DOHH2 (cell line): ENCODE data around the gene THOC2.
A peak's percentile ranks its signal among the peaks of the same experiment; 100 is the strongest.
"Not testable (repeated sequence)": the region's sequence is repeated elsewhere in the genome, so short reads cannot be mapped to it uniquely, and the experiment has no call there.

Experiments
- H3F3A ChIP-seq: fragments of 200-600 bp; sonication (generic), shearing (Covaris generic); 2 replicates; pipeline ENCODE4 v1.6.0; 2016; ENCODE audit warnings: antibody characterized with exemption, mild to moderate bottlenecking; ENCODE audit not compliant: control insufficient read depth, insufficient read depth
- H3K27ac ChIP-seq: fragments of 200-600 bp; sonication (generic); 2 replicates; pipeline ENCODE4 v1.5.1; 2014; ENCODE audit warnings: low read depth, mild to moderate bottlenecking, low read length, moderate library complexity
- H3K27me3 ChIP-seq: fragments of 200-600 bp; sonication (generic); 2 replicates; pipeline ENCODE4 v1.6.1; 2014; ENCODE audit warnings: mild to moderate bottlenecking, low read length, mixed read lengths; ENCODE audit not compliant: control insufficient read depth
- H3K36me3 ChIP-seq: fragments of 200-600 bp; sonication (generic); 2 replicates; pipeline ENCODE4 v1.6.1; 2014; ENCODE audit warnings: mild to moderate bottlenecking, low read length, moderate library complexity, mixed read lengths; ENCODE audit not compliant: control insufficient read depth
- H3K4me1 ChIP-seq: fragments of 200-600 bp; sonication (generic); 2 replicates; pipeline ENCODE4 v1.6.1; 2014; ENCODE audit warnings: mild to moderate bottlenecking, low read length, mixed read lengths; ENCODE audit not compliant: control insufficient read depth
- H3K4me2 ChIP-seq: fragments of 200-600 bp; sonication (generic); 2 replicates; pipeline ENCODE4 v1.6.0; 2014; ENCODE audit warnings: mild to moderate bottlenecking, low read length, moderate library complexity
- H3K4me3 ChIP-seq: fragments of 200-600 bp; sonication (generic); 2 replicates; pipeline ENCODE4 v1.5.1; 2014; ENCODE audit warnings: mild to moderate bottlenecking, low read length, mixed read lengths
- H3K79me2 ChIP-seq: fragments of 200-600 bp; sonication (generic); 2 replicates; pipeline ENCODE4 v1.6.1; 2014; ENCODE audit warnings: mild to moderate bottlenecking, low read length, mixed read lengths; ENCODE audit not compliant: control insufficient read depth
- H3K9me2 ChIP-seq: fragments of 200-600 bp; sonication (generic); replicated peaks from 2 replicates; pipeline ENCODE4 v1.6.1; 2014; ENCODE audit warnings: mild to moderate bottlenecking, low read length, mixed read lengths; ENCODE audit not compliant: control insufficient read depth
- H3K9me3 ChIP-seq: fragments of 200-600 bp; sonication (generic); 2 replicates; pipeline ENCODE4 v1.6.1; 2014; ENCODE audit warnings: antibody characterized with exemption, low read length, mixed read lengths; ENCODE audit not compliant: control insufficient read depth, insufficient read depth
- H4K20me1 ChIP-seq: fragments of 200-600 bp; sonication (generic); 2 replicates; pipeline ENCODE4 v1.6.0; 2014; ENCODE audit warnings: low read depth, mild to moderate bottlenecking, antibody characterized with exemption, low read length, moderate library complexity; ENCODE audit not compliant: control insufficient read depth, insufficient read depth
- CTCF ChIP-seq: fragments of 200-600 bp; sonication (generic); IDR thresholded peaks from one replicate; pipeline ENCODE4 v1.5.1; 2014; ENCODE audit warnings: antibody characterized with exemption, mild to moderate bottlenecking, low read depth, low read length; ENCODE audit not compliant: poor library complexity, severe bottlenecking
- EZH2phosphoT487 ChIP-seq: fragments of 200-600 bp; sonication (generic); IDR thresholded peaks from 2 replicates; pipeline ENCODE4 v1.6.1; 2017; ENCODE audit warnings: borderline replicate concordance, mild to moderate bottlenecking, antibody characterized with exemption, low read length, moderate library complexity, mixed read lengths

Gene THOC2

DNA sequence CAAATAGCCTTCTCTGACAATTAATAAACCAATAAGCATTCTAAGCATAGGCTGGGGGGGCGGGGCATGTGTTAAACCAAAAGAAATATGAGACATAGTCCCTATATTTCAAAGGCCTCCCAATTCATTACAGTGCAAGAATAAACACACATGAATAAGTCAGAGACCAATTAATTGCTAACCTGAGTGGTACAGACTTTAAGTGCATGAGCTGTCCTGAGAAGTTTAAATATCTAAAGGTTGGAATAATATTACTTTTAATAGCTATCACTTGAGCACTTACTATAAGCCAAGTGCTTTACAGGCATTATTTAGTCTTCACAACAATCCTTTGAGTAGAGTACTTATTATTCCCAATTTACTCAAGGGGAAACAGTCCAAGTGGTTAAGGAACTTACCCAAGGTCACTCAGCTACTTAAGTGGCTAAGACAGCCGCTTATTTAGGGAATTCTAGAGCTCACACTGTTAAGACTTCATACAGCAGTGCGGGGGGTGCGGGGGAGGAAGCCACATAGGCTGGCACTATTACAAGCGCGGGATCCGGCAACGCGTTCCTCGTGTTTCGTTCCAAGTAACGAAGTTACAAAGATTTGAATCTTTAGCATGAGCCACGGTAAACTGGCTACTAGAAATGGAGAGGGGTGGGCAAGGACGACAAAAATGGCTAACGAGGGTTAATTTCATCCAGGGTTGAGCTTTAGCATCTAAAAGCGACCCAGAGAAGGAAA lies 1.4 kb downstream of the THOC2 start:
- no peaks in the 10 kb centered on the region for H3K9me2 ChIP-seq
- H3K36me3 ChIP-seq, result peaks cover 47% of the 10 kb centered on the region
- peak overlapping the region; percentile 80 for H3K4me2 ChIP-seq
- no peaks in the 10 kb centered on the region for H3K27me3 ChIP-seq
- peaks cover 44% of the 10 kb centered on the region for H3K4me1 ChIP-seq
- TF ChIP-seq CTCF (no peak), EZH2phosphoT487 (no peak)
- no peaks in the 10 kb centered on the region for H3K9me3 ChIP-seq
- H3F3A ChIP-seq, result no peaks in the 10 kb centered on the region; the same call in 1 of the 2 replicates
- H4K20me1 ChIP-seq, result peaks cover 3% of the 10 kb centered on the region; the same call in 1 of the 2 replicates
- H3K79me2 ChIP-seq, result peaks cover 69% of the 10 kb centered on the region
- H3K27ac ChIP-seq, result peak overlapping the region; percentile 55
- peak overlapping the region; percentile 84 for H3K4me3 ChIP-seq

DNA sequence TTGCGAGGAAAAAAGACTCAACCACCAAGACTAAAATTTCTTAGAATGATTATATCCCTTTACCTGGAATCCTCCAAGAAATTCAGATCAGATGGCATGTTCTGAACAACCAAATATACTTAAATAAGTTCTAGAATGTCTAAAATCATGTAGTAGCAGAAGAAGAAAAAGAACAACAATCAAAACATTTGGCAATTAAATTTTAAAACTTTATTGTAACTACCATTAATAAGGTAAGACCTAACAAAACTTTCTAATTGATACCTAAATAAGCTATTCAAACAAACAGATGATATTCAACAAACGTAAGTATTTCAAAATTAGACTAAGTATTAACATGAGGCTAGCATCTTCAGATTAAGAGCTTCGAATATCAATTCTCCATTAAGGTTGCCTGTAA lies 4.3 kb downstream of the THOC2 start:
- Histone ChIP-seq H3F3A (no peaks in the 10 kb centered on the region; the same call in 1 of the 2 replicates), H3K9me3 (no peaks in the 10 kb centered on the region), H3K27ac (no peak overlapping the region), H3K36me3 (peaks cover 51% of the 10 kb centered on the region), H3K4me3 (peak overlapping the region; percentile 84), H4K20me1 (peaks cover 3% of the 10 kb centered on the region; the same call in 1 of the 2 replicates), H3K79me2 (peaks cover 98% of the 10 kb centered on the region), H3K4me2 (peak overlapping the region; percentile 80), H3K9me2 (no peaks in the 10 kb centered on the region), H3K27me3 (no peaks in the 10 kb centered on the region), H3K4me1 (peaks cover 44% of the 10 kb centered on the region)
- TF ChIP-seq EZH2phosphoT487 (no peak), CTCF (no peak)

DNA sequence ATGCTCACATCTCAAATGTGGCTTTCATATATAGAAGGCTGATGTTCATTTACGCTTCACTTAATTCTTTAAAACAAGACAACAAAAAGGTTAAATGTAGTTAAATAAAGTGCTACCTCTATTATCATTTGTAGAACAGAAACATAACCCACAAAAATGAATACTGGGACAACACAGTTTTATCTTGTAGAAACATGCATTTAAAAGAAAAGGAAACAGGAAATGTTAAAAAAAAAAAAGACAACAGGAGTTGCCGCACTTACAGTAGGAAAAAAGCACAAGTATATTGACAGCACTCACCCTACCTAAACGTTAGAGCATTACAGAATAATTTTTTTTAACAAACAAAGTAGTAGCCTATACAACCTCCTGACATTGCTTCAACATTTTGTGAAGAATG lies 4.8 kb downstream of the THOC2 start:
- Histone ChIP-seq H3F3A (no peaks in the 10 kb centered on the region; the same call in 1 of the 2 replicates), H3K4me2 (peak overlapping the region; percentile 80), H3K4me1 (peaks cover 40% of the 10 kb centered on the region), H3K27me3 (no peaks in the 10 kb centered on the region), H3K36me3 (peaks cover 51% of the 10 kb centered on the region), H4K20me1 (peaks cover 3% of the 10 kb centered on the region; the same call in 1 of the 2 replicates), H3K4me3 (peak overlapping the region; percentile 84), H3K27ac (no peak overlapping the region), H3K9me3 (no peaks in the 10 kb centered on the region), H3K79me2 (peaks cover 100% of the 10 kb centered on the region), H3K9me2 (no peaks in the 10 kb centered on the region)
- no peak for TF ChIP-seq EZH2phosphoT487
- TF ChIP-seq CTCF, result no peak

DNA sequence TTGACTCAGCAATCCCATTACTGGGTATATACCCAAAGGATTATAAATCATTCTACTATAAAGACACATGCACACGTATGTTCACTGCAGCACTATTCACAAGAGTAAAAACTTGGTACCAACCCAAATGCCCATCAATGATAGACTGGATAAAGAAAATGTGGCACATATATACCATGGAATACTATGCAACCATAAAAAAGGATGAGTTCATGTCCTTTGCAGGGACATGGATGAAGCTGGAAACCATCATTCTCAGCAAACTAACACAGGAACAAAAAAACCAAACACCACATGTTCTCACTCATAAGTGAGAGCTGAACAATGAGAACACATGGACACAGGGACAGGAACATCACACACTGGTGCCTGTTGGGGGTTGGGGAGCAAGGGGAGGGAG lies 10.7 kb downstream of the THOC2 start:
- H3K9me2 ChIP-seq, H3K36me3 ChIP-seq, H4K20me1 ChIP-seq, H3F3A ChIP-seq, H3K27ac ChIP-seq, H3K9me3 ChIP-seq, H3K4me1 ChIP-seq, H3K27me3 ChIP-seq, H3K4me3 ChIP-seq, H3K4me2 ChIP-seq: not testable (repeated sequence)
- H3K79me2 ChIP-seq, result peaks cover 100% of the 10 kb centered on the region
